H1 (cell line): ENCODE results near the gene PTPRD. TPM values are rescaled to one million over a fixed set of nuclear protein-coding genes. Genes with fewer than 3 reads are reported as not detected.

Experiments
- CTCF ChIA-PET: fragments of 300-600 bp; sonication (Branson Sonifier 250); formaldehyde crosslinking; loops from one replicate; lab custom pipeline; 2021; ENCODE audit not compliant: partially characterized antibody; lab: Charles Lee
- POLR2A ChIA-PET: fragments of 300-600 bp; sonication (Branson Sonifier 250); formaldehyde crosslinking; loops from one replicate; lab custom pipeline; 2021; ENCODE audit warnings: inconsistent platforms; ENCODE audit not compliant: partially characterized antibody; lab: Charles Lee
- DNase-seq, 2 experiments: peaks; one replicate each; pipeline versions ENCODE4 v3.0.0 to v3.0.0-alpha.2; 2010 to 2022; ENCODE audit warnings: low spot score in 2 of 2, low read depth in 1 of 2, mixed read lengths in 1 of 2
- FAIRE-seq: peaks from 2 replicates; lab custom pipeline; 2011; peaks lifted over from hg19 to GRCh38; lab: Jason Lieb, UNC
- H2AFZ ChIP-seq: 2 replicates; pipeline ENCODE4 v1.8.1; 2012; ENCODE audit warnings: low read length, inconsistent platforms
- H2AK5ac ChIP-seq: 2 replicates; pipeline ENCODE4 v1.6.1; 2013; ENCODE audit warnings: low read depth, low read length
- H2BK120ac ChIP-seq: replicated peaks from 2 replicates; pipeline ENCODE3; 2013; ENCODE audit warnings: low read depth, low read length, inconsistent platforms
- H2BK12ac ChIP-seq: 2 replicates; pipeline ENCODE4 v1.6.1; 2013; ENCODE audit warnings: low read depth, low read length
- H2BK15ac ChIP-seq: 2 replicates; pipeline ENCODE4 v1.6.1; 2013; ENCODE audit warnings: low read length
- H2BK20ac ChIP-seq: 2 replicates; pipeline ENCODE4 v1.6.1; 2013; ENCODE audit warnings: low read length
- H2BK5ac ChIP-seq: 2 replicates; pipeline ENCODE4 v1.6.1; 2013; ENCODE audit warnings: low read depth, low read length
- H3K14ac ChIP-seq: 2 replicates; pipeline ENCODE4 v1.6.1; 2013; ENCODE audit warnings: inconsistent platforms; ENCODE audit not compliant: insufficient read length
- H3K18ac ChIP-seq: 2 replicates; pipeline ENCODE4 v1.6.1; 2013; ENCODE audit warnings: low read length; ENCODE audit errors: extremely low read depth
- H3K23ac ChIP-seq: 2 replicates; pipeline ENCODE4 v1.6.1; 2013; ENCODE audit warnings: inconsistent platforms; ENCODE audit not compliant: insufficient read length
- H3K23me2 ChIP-seq: 2 replicates; pipeline ENCODE4 v1.6.1; 2013; ENCODE audit warnings: low read depth, low read length
- H3K27ac ChIP-seq: 2 replicates; pipeline ENCODE4 v1.6.1; 2011; ENCODE audit warnings: low read depth, low read length, inconsistent platforms
- H3K27me3 ChIP-seq, 4 experiments: replicated peaks in 1 of 4; 1 replicate in 1 of 4; 2 replicates in 3 of 4; pipeline versions ENCODE4 v1.6.1 to v1.8.1; 2011 to 2013; ENCODE audit warnings: low read length in 3 of 4, mild to moderate bottlenecking in 3 of 4, inconsistent platforms in 2 of 4, mixed read lengths in 2 of 4, moderate library complexity in 1 of 4; ENCODE audit not compliant: control insufficient read depth in 3 of 4, insufficient read depth in 3 of 4; ENCODE audit errors: extremely low read depth in 1 of 4
- H3K36me3 ChIP-seq, 4 experiments: 2 replicates each; pipeline versions ENCODE4 v1.6.1 to v1.8.1; 2011 to 2013; ENCODE audit warnings: mild to moderate bottlenecking in 4 of 4, low read length in 3 of 4, moderate library complexity in 2 of 4, control low read depth in 1 of 4, inconsistent platforms in 1 of 4; ENCODE audit not compliant: insufficient read depth in 4 of 4, control insufficient read depth in 2 of 4
- H3K4ac ChIP-seq: replicated peaks from 2 replicates; pipeline ENCODE3; 2013; ENCODE audit warnings: low read length, low read depth, mixed read lengths, inconsistent platforms; ENCODE audit not compliant: insufficient read length
- H3K4me1 ChIP-seq, 4 experiments: replicated peaks in 1 of 4; 1 replicate in 1 of 4; 2 replicates in 3 of 4; pipeline versions ENCODE4 v1.6.1 to v1.8.1; 2011 to 2013; ENCODE audit warnings: low read length in 3 of 4, inconsistent platforms in 2 of 4, mixed read lengths in 1 of 4; ENCODE audit not compliant: insufficient read depth in 4 of 4, control insufficient read depth in 3 of 4
- H3K4me2 ChIP-seq, 2 experiments: 2 replicates each; pipeline versions ENCODE4 v1.6.1 to v1.8.1; 2011 to 2013; ENCODE audit warnings: low read depth in 2 of 2, low read length in 2 of 2, control low read depth in 1 of 2, inconsistent platforms in 1 of 2, mild to moderate bottlenecking in 1 of 2; ENCODE audit not compliant: insufficient read depth in 1 of 2
- H3K4me3 ChIP-seq, 4 experiments: fragments of 200-600, 300-600 bp in 1 of 4; sonication (generic), shearing (Covaris generic), sonication (Bioruptor Twin) in 1 of 4; 2 replicates each; pipeline versions ENCODE4 v1.5.1 to v1.8.1; 2011 to 2016; ENCODE audit warnings: low read length in 4 of 4, low read depth in 3 of 4, control low read depth in 2 of 4, inconsistent platforms in 2 of 4, mild to moderate bottlenecking in 2 of 4, mixed read lengths in 1 of 4, moderate library complexity in 1 of 4; ENCODE audit not compliant: insufficient read depth in 2 of 4; ENCODE audit errors: extremely low read depth in 1 of 4
- H3K56ac ChIP-seq: replicated peaks from 2 replicates; pipeline ENCODE3; 2013; ENCODE audit warnings: low read depth, mild to moderate bottlenecking, mixed read lengths, low read length, inconsistent platforms; ENCODE audit not compliant: insufficient read length
- H3K79me1 ChIP-seq: 2 replicates; pipeline ENCODE4 v1.6.1; 2013; ENCODE audit warnings: low read depth, low read length, control low read depth
- H3K79me2 ChIP-seq, 2 experiments: 2 replicates each; pipeline versions ENCODE4 v1.6.1 to v1.8.1; 2012 to 2013; ENCODE audit warnings: low read length in 2 of 2, mild to moderate bottlenecking in 2 of 2, inconsistent platforms in 1 of 2; ENCODE audit not compliant: insufficient read depth in 2 of 2, control insufficient read depth in 1 of 2
- H3K9ac ChIP-seq, 4 experiments: replicated peaks in 1 of 4; 1 replicate in 1 of 4; 2 replicates in 3 of 4; pipeline versions ENCODE4 v1.6.1 to v1.8.1; 2011 to 2013; ENCODE audit warnings: low read depth in 3 of 4, low read length in 3 of 4, control low read depth in 2 of 4, mild to moderate bottlenecking in 2 of 4, moderate library complexity in 2 of 4, inconsistent platforms in 1 of 4; ENCODE audit errors: extremely low read depth in 1 of 4
- H3K9me3 ChIP-seq, 2 experiments: 2 replicates each; pipeline versions ENCODE4 v1.6.1 to v1.8.1; 2012 to 2013; ENCODE audit warnings: mild to moderate bottlenecking in 2 of 2, moderate library complexity in 2 of 2, control low read depth in 1 of 2, inconsistent platforms in 1 of 2, low read depth in 1 of 2, low read length in 1 of 2, mixed read lengths in 1 of 2; ENCODE audit not compliant: insufficient read depth in 2 of 2
- H4K20me1 ChIP-seq, 2 experiments: replicated peaks in 1 of 2; 2 replicates each; pipeline versions ENCODE3 to v1.8.1; 2011 to 2013; ENCODE audit warnings: inconsistent platforms in 2 of 2, low read length in 2 of 2, mild to moderate bottlenecking in 1 of 2; ENCODE audit not compliant: insufficient read depth in 2 of 2, control insufficient read depth in 1 of 2
- H4K5ac ChIP-seq: 2 replicates; pipeline ENCODE4 v1.6.1; 2013; ENCODE audit warnings: low read length, low read depth, mixed read lengths, inconsistent platforms; ENCODE audit not compliant: insufficient read length
- H4K8ac ChIP-seq: 2 replicates; pipeline ENCODE4 v1.8.0; 2013; ENCODE audit warnings: mild to moderate bottlenecking, moderate library complexity, low read length, inconsistent platforms; ENCODE audit not compliant: insufficient read depth; ENCODE audit errors: extremely low read depth
- H4K91ac ChIP-seq: replicated peaks from 2 replicates; pipeline ENCODE3; 2013; ENCODE audit warnings: low read length, mixed read lengths, inconsistent platforms; ENCODE audit not compliant: insufficient read length
- BACH1 ChIP-seq: IDR thresholded peaks from 2 replicates; pipeline ENCODE4 v1.6.1; 2012; ENCODE audit warnings: low read length, improper control_type of control experiment
- KDM4A ChIP-seq: IDR thresholded peaks from one replicate; pipeline ENCODE4 v1.7.1; 2012; ENCODE audit warnings: low read depth, mild to moderate bottlenecking, moderate library complexity, low read length, inconsistent platforms; ENCODE audit not compliant: severe bottlenecking
- SP1 ChIP-seq: IDR thresholded peaks from 2 replicates; pipeline ENCODE4 v1.6.1; 2011; ENCODE audit warnings: low read depth, low read length
- WGBS, 2 experiments: shearing (Covaris generic) in 1 of 2; methylation state at CpG; one replicate each; pipeline versions ENCODE4 v1.1.6 to v1.1.7; 2013 to 2015; ENCODE audit warnings: low lambda C conversion rate in 2 of 2, mixed read lengths in 2 of 2, inconsistent platforms in 1 of 2, low coverage in 1 of 2, missing lambda C conversion rate in 1 of 2; ENCODE audit not compliant: insufficient replicate concordance in 2 of 2, insufficient coverage in 1 of 2, insufficient read length in 1 of 2; ENCODE audit errors: extremely low coverage in 1 of 2, missing lambda C conversion rate in 1 of 2; 5-methylcytosine and 5-hydroxymethylcytosine counted together
- polyA plus RNA-seq, 7 experiments: library from polyadenylated mRNA; depleted of rRNA in 3 of 7; stranded (reverse) in 5 of 7; unstranded in 2 of 7; fragments of >200 nt in 5 of 7; fragments of 200-250 nt in 2 of 7; gene quantifications; 1 replicate in 5 of 7; 2 replicates in 1 of 7; 4 replicates in 1 of 7; pipeline versions ENCODE4 v1.2.1 to v1.2.3, GENCODE V29; 2011 to 2013; ENCODE audit warnings: missing spikeins in 2 of 7, mixed read lengths in 2 of 7
- total RNA-seq: library from RNA; stranded (reverse); fragmentation: NEBNext Ultra II Directional; extraction: Animal tissue kit (Norgen Biotek cat#: 25700); gene quantifications from 2 replicates; pipeline ENCODE4 v1.2.1, GENCODE V29; 2021

PTPRD gene
- total and polyA plus RNA-seq, 2 of the 8 experiments (the other 6 are each of a cell fraction or from before 2014, with no cell fraction given): 17.2 to 77.0 TPM

GRCh38 chr9:9615086-9615485 lies 997.7 kb downstream of the PTPRD start:
- Histone ChIP-seq H2BK15ac (no peak overlapping the region), H3K9ac (no peak overlapping the region), H3K79me2 (no peaks in the 10 kb centered on the region), H3K27me3 (no peaks in the 10 kb centered on the region), H3K14ac (no peak overlapping the region), H2BK20ac (no peak overlapping the region), H3K18ac (no peak overlapping the region), H3K4ac (no peak overlapping the region), H2AFZ (no peak overlapping the region), H2AK5ac (no peak overlapping the region), H2BK5ac (no peak overlapping the region), H3K27ac (no peak overlapping the region), H4K91ac (no peak overlapping the region), H3K23ac (no peak overlapping the region), H3K4me1 (no peaks in the 10 kb centered on the region), H2BK12ac (no peak overlapping the region), H3K56ac (no peak overlapping the region), H3K36me3 (no peaks in the 10 kb centered on the region), H3K79me1 (no peaks in the 10 kb centered on the region), H2BK120ac (no peak overlapping the region), H4K8ac (no peak overlapping the region), H3K9me3 (no peaks in the 10 kb centered on the region), H3K4me3 (no peak overlapping the region), H3K23me2 (no peaks in the 10 kb centered on the region), H4K5ac (no peak overlapping the region), H4K20me1 (no peaks in the 10 kb centered on the region), H3K4me2 (no peak overlapping the region)
- 99% methylated on average over 5 of the region's 5 CpGs; no CpG with 5 or more reads in 1 of the 2 experiments for WGBS, 2 experiments
- FAIRE-seq (no peak), DNase-seq (no peak)
- TF ChIP-seq SP1 (no peak), KDM4A (no peak), BACH1 (no peak)
- CTCF ChIA-PET: interaction anchor here (0.6 to 2.4 kb wide), 4 partner anchors 9 to 281 kb away, joined by 3 to 13 read pairs (median 4); no protein-coding TSS in a partner anchor
- POLR2A ChIA-PET: no interaction called here
